MCF 10A (cell line): ENCODE results near the gene ATOH8. TPM values are rescaled to one million over a fixed set of nuclear protein-coding genes. Genes with fewer than 3 reads are reported as not detected.
A peak's percentile ranks its signal among the peaks of the same experiment; 100 is the strongest.

Source experiments
- BruUV-seq: library from RNA; stranded (reverse); fragments of 400-500 nt; replicated peaks from 2 replicates; lab custom pipeline; 2021; lab: Mats Ljungman, UMichigan
- CTCF ChIA-PET: fragments of 300-600 bp; sonication (Branson Sonifier 250); formaldehyde crosslinking; extraction: SDS; loops from one replicate; lab custom pipeline; 2021; ENCODE audit warnings: antibody characterized with exemption, inconsistent platforms; lab: Yijun Ruan, JAX
- POLR2A ChIA-PET: fragments of 300-600, 350-650 bp; sonication (Branson Sonifier 250); formaldehyde crosslinking; extraction: SDS; loops from one replicate; lab custom pipeline; 2020; ENCODE audit warnings: antibody characterized with exemption, inconsistent platforms; lab: Yijun Ruan, JAX
- DNase-seq: peaks from one replicate; pipeline ENCODE4 v3.0.0-alpha.2; 2018; ENCODE audit not compliant: unreplicated experiment
- H3K27ac Mint-ChIP-seq: one replicate; pipeline ENCODE4 v1.8.0; 2022; ENCODE audit warnings: mild to moderate bottlenecking, low read depth, mixed read lengths; ENCODE audit not compliant: unreplicated experiment
- H3K27me3 Mint-ChIP-seq: one replicate; pipeline ENCODE4 v1.8.0; 2022; ENCODE audit warnings: mixed read lengths; ENCODE audit not compliant: insufficient read depth, unreplicated experiment
- H3K36me3 Mint-ChIP-seq: one replicate; pipeline ENCODE4 v1.8.0; 2022; ENCODE audit warnings: mild to moderate bottlenecking, moderate library complexity, mixed read lengths; ENCODE audit not compliant: insufficient read depth, unreplicated experiment
- H3K4me1 Mint-ChIP-seq: one replicate; pipeline ENCODE4 v1.8.0; 2022; ENCODE audit warnings: mixed read lengths; ENCODE audit not compliant: insufficient read depth, unreplicated experiment
- H3K4me3 Mint-ChIP-seq: one replicate; pipeline ENCODE4 v1.8.0; 2022; ENCODE audit warnings: mild to moderate bottlenecking, moderate library complexity, mixed read lengths; ENCODE audit not compliant: unreplicated experiment
- H3K9me3 Mint-ChIP-seq: one replicate; pipeline ENCODE4 v1.8.0; 2022; ENCODE audit warnings: mixed read lengths; ENCODE audit not compliant: unreplicated experiment
- intact Hi-C: fragments of 100-400 bp; cut with micrococcal nuclease; formaldehyde crosslinking; loops from 2 replicates; pipeline ENCODE4 v1.14.1; 2022
- total RNA-seq: library from RNA; stranded (reverse); gene quantifications from 2 replicates; pipeline ENCODE4 v1.2.3, GENCODE V29; 2022
- TF ChIP-seq, protein P1 (sequence below): fragments of 200-600 bp; IDR thresholded peaks from one replicate; pipeline ENCODE4 v1.8.0; 2022; ENCODE audit warnings: antibody characterized with exemption, mild to moderate bottlenecking; ENCODE audit not compliant: unreplicated experiment

Gene ATOH8
- total RNA-seq, 1 experiment from 2014 or later, result 0.72 TPM

DNA sequence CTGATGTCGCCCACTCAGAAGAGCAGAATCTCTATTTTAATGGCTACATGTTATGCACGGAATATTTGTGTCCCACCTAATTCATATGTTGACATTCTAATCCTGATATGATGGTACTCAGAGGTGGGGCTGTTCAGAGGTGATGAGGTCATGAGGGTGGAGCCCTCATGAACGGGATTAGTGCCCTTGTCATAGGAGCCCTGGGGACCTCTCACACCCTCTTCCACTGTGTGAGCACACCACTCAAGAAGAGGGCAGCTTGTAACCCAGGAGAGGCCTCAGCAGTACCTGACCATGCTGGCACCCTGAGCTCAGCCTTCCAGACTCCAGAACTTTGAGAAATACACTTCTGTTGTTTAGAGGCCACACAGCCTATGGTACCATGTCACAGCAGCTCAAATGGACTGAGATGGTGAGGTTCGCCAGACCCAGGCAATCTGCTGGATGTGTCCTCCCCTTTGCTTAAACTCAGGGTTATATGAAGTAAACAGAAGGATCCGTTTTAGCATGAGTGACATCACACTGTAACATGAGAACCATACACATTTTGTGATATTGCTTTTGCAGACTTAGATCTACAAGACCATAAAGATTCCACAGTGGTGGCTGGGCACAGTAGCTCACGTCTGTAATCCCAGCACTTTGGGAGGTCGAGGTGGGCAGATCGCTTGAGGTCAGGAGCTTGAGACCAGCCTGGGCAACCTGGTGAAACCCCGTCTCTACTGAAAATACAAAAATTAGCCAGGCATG lies 48.7 kb downstream of the ATOH8 start:
- Mint-ChIP-seq H3K27me3 (no peaks in the 10 kb centered on the region), H3K36me3 (no peaks in the 10 kb centered on the region), H3K4me1 (peaks cover 10% of the 10 kb centered on the region), H3K9me3 (no peaks in the 10 kb centered on the region), H3K4me3 (no peak overlapping the region), H3K27ac (no peak overlapping the region)
- BruUV-seq, result no TSS peak
- CTCF ChIA-PET, result interaction anchor here (0.6 to 3.4 kb wide), 8 partner anchors 9 to 74 kb away, joined by 3 to 22 read pairs (median 4); no protein-coding TSS in a partner anchor
- POLR2A ChIA-PET, result interaction anchor here (0.6 to 1.1 kb wide), 2 partner anchors 60 to 132 kb away, joined by 3 read pairs; no protein-coding TSS in a partner anchor
- TF ChIP-seq, protein P1, sequence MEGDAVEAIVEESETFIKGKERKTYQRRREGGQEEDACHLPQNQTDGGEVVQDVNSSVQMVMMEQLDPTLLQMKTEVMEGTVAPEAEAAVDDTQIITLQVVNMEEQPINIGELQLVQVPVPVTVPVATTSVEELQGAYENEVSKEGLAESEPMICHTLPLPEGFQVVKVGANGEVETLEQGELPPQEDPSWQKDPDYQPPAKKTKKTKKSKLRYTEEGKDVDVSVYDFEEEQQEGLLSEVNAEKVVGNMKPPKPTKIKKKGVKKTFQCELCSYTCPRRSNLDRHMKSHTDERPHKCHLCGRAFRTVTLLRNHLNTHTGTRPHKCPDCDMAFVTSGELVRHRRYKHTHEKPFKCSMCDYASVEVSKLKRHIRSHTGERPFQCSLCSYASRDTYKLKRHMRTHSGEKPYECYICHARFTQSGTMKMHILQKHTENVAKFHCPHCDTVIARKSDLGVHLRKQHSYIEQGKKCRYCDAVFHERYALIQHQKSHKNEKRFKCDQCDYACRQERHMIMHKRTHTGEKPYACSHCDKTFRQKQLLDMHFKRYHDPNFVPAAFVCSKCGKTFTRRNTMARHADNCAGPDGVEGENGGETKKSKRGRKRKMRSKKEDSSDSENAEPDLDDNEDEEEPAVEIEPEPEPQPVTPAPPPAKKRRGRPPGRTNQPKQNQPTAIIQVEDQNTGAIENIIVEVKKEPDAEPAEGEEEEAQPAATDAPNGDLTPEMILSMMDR, result no peak
- no peak for DNase-seq
- intact Hi-C loops, result loop anchor here (1.0 kb wide), 1 partner anchor 30 kb away; no protein-coding TSS in a partner anchor

- TF ChIP-seq, protein P1, result no peak
Measured at GRCh38 chr2:85803704-85804425, 50.1 kb downstream of the ATOH8 start.

GRCh38 chr2:85804583-85804982 lies 50.8 kb downstream of the ATOH8 start:
- Mint-ChIP-seq H3K27me3 (no peaks in the 10 kb centered on the region), H3K27ac (no peak overlapping the region), H3K4me1 (peaks cover 7% of the 10 kb centered on the region), H3K4me3 (no peak overlapping the region), H3K36me3 (no peaks in the 10 kb centered on the region), H3K9me3 (no peaks in the 10 kb centered on the region)
- peak; percentile 51 for DNase-seq
- intact Hi-C loops, result loop anchor here (1.0 kb wide), 1 partner anchor 54 kb away; no protein-coding TSS in a partner anchor
- CTCF ChIA-PET, result interaction anchor here (0.9 to 4.8 kb wide), 8 partner anchors 10 to 168 kb away, joined by 3 to 33 read pairs (median 10); no protein-coding TSS in a partner anchor
- POLR2A ChIA-PET, result no interaction called here
- no TSS peak for BruUV-seq
- TF ChIP-seq, protein P1, result peak; percentile 60

More at GRCh38 chr2:85803704-85804425, 50.1 kb downstream of the ATOH8 start:
- ChIA-PET POLR2A (no interaction called here), CTCF (interaction anchor here (0.5 to 4.8 kb wide), 14 partner anchors 8 to 292 kb away, joined by 3 to 33 read pairs (median 6); no protein-coding TSS in a partner anchor)
- H3K9me3 Mint-ChIP-seq, result no peaks in the 10 kb centered on the region
- no TSS peak for BruUV-seq
- H3K27me3 Mint-ChIP-seq, result no peaks in the 10 kb centered on the region
- H3K4me3 Mint-ChIP-seq, result no peak overlapping the region
- intact Hi-C loops, result loop anchor here (1.0 kb wide), 2 partner anchors 32 to 54 kb away; no protein-coding TSS in a partner anchor
- no peaks in the 10 kb centered on the region for H3K36me3 Mint-ChIP-seq
- H3K27ac Mint-ChIP-seq, result no peak overlapping the region
- H3K4me1 Mint-ChIP-seq, result peaks cover 10% of the 10 kb centered on the region
- DNase-seq, result no peak
